DOHH2 (cell line): ENCODE results near the gene AEBP2.

Source experiments
- H3F3A ChIP-seq: fragments of 200-600 bp; sonication (generic), shearing (Covaris generic); 2 replicates; pipeline ENCODE4 v1.6.0; 2016; ENCODE audit warnings: antibody characterized with exemption, mild to moderate bottlenecking; ENCODE audit not compliant: control insufficient read depth, insufficient read depth
- H3K27ac ChIP-seq: fragments of 200-600 bp; sonication (generic); 2 replicates; pipeline ENCODE4 v1.5.1; 2014; ENCODE audit warnings: low read depth, mild to moderate bottlenecking, low read length, moderate library complexity
- H3K27me3 ChIP-seq: fragments of 200-600 bp; sonication (generic); 2 replicates; pipeline ENCODE4 v1.6.1; 2014; ENCODE audit warnings: mild to moderate bottlenecking, low read length, mixed read lengths; ENCODE audit not compliant: control insufficient read depth
- H3K36me3 ChIP-seq: fragments of 200-600 bp; sonication (generic); 2 replicates; pipeline ENCODE4 v1.6.1; 2014; ENCODE audit warnings: mild to moderate bottlenecking, low read length, moderate library complexity, mixed read lengths; ENCODE audit not compliant: control insufficient read depth
- H3K4me1 ChIP-seq: fragments of 200-600 bp; sonication (generic); 2 replicates; pipeline ENCODE4 v1.6.1; 2014; ENCODE audit warnings: mild to moderate bottlenecking, low read length, mixed read lengths; ENCODE audit not compliant: control insufficient read depth
- H3K4me2 ChIP-seq: fragments of 200-600 bp; sonication (generic); 2 replicates; pipeline ENCODE4 v1.6.0; 2014; ENCODE audit warnings: mild to moderate bottlenecking, low read length, moderate library complexity
- H3K4me3 ChIP-seq: fragments of 200-600 bp; sonication (generic); 2 replicates; pipeline ENCODE4 v1.5.1; 2014; ENCODE audit warnings: mild to moderate bottlenecking, low read length, mixed read lengths
- H3K79me2 ChIP-seq: fragments of 200-600 bp; sonication (generic); 2 replicates; pipeline ENCODE4 v1.6.1; 2014; ENCODE audit warnings: mild to moderate bottlenecking, low read length, mixed read lengths; ENCODE audit not compliant: control insufficient read depth
- H3K9me2 ChIP-seq: fragments of 200-600 bp; sonication (generic); replicated peaks from 2 replicates; pipeline ENCODE4 v1.6.1; 2014; ENCODE audit warnings: mild to moderate bottlenecking, low read length, mixed read lengths; ENCODE audit not compliant: control insufficient read depth
- H3K9me3 ChIP-seq: fragments of 200-600 bp; sonication (generic); 2 replicates; pipeline ENCODE4 v1.6.1; 2014; ENCODE audit warnings: antibody characterized with exemption, low read length, mixed read lengths; ENCODE audit not compliant: control insufficient read depth, insufficient read depth
- H4K20me1 ChIP-seq: fragments of 200-600 bp; sonication (generic); 2 replicates; pipeline ENCODE4 v1.6.0; 2014; ENCODE audit warnings: low read depth, mild to moderate bottlenecking, antibody characterized with exemption, low read length, moderate library complexity; ENCODE audit not compliant: control insufficient read depth, insufficient read depth
- EZH2phosphoT487 ChIP-seq: fragments of 200-600 bp; sonication (generic); IDR thresholded peaks from 2 replicates; pipeline ENCODE4 v1.6.1; 2017; ENCODE audit warnings: borderline replicate concordance, mild to moderate bottlenecking, antibody characterized with exemption, low read length, moderate library complexity, mixed read lengths
- TF ChIP-seq, protein P1 (sequence below): fragments of 200-600 bp; sonication (generic); IDR thresholded peaks from one replicate; pipeline ENCODE4 v1.5.1; 2014; ENCODE audit warnings: antibody characterized with exemption, mild to moderate bottlenecking, low read depth, low read length; ENCODE audit not compliant: poor library complexity, severe bottlenecking

The AEBP2 gene

DNA sequence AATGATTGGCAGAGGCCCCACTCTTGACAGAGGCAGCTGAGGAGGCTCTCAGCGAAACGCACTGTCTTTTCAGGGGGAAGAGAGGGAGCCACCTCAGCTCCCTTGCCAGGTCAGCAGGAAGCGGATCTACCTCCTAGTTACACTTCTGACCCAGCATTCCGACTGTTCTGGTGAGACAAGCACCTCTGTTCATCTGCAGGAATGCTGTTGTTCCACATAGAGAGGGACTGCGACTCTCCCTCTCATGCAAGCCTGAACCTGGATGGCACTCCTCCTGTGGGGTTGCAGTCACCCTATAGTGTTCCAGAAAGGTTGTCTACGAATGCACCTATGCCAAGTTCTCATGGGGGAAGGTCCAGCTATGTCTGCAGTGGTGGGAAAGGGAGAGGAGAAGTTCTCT, 37.1 kb upstream of the AEBP2 start:
- no peak for TF ChIP-seq EZH2phosphoT487
- TF ChIP-seq, protein P1, sequence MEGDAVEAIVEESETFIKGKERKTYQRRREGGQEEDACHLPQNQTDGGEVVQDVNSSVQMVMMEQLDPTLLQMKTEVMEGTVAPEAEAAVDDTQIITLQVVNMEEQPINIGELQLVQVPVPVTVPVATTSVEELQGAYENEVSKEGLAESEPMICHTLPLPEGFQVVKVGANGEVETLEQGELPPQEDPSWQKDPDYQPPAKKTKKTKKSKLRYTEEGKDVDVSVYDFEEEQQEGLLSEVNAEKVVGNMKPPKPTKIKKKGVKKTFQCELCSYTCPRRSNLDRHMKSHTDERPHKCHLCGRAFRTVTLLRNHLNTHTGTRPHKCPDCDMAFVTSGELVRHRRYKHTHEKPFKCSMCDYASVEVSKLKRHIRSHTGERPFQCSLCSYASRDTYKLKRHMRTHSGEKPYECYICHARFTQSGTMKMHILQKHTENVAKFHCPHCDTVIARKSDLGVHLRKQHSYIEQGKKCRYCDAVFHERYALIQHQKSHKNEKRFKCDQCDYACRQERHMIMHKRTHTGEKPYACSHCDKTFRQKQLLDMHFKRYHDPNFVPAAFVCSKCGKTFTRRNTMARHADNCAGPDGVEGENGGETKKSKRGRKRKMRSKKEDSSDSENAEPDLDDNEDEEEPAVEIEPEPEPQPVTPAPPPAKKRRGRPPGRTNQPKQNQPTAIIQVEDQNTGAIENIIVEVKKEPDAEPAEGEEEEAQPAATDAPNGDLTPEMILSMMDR = no peak
- H3K4me1 ChIP-seq = no peaks in the 10 kb centered on the region
- H3K9me2 ChIP-seq = no peaks in the 10 kb centered on the region

DNA sequence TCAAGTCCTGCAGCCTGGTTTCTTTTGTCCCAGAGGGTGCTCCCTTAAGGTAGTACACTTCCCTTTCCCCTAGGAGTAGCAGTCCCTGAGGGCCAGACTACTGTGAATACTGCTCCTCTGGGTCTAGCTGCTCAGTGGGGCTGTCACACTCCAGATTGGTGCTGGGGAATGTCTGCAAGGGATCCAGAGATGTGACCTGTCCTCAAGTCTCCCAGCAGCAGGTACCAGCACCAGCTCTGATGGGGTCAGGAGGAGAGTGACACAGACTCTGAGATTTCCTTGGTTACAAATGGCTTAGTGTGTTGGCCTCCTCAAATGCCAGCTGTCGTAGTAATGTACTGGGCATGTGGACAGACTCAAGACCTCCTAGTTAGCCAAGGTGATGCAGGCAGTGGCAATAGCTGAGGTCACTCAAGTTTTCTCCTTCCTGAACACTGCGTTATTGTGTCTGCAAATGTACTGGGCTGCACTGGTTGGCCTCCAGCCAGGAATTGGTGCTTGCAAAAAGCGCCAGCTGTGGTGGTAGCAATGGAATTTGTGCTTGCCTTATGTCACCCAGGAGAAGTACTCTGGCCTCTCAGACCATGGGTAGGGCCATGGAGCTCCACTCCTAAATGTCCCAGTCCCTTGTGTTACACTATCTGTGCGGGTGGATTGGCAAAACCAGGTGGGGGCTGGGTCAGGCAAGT, 36.4 kb upstream of the AEBP2 start:
- Histone ChIP-seq H3K4me3 (no peak overlapping the region), H3K79me2 (no peaks in the 10 kb centered on the region), H3K4me1 (no peaks in the 10 kb centered on the region), H3F3A (no peaks in the 10 kb centered on the region), H4K20me1 (no peaks in the 10 kb centered on the region), H3K27ac (no peak overlapping the region), H3K9me2 (no peaks in the 10 kb centered on the region), H3K36me3 (no peaks in the 10 kb centered on the region), H3K9me3 (no peaks in the 10 kb centered on the region), H3K4me2 (no peak overlapping the region), H3K27me3 (no peaks in the 10 kb centered on the region)
- TF ChIP-seq, protein P1 = no peak
- TF ChIP-seq EZH2phosphoT487 = no peak

More for the DNA sequence above, 37.1 kb upstream of the AEBP2 start:
- no peaks in the 10 kb centered on the region for H3K27me3 ChIP-seq
- H3K4me3 ChIP-seq = no peak overlapping the region
- H3K36me3 ChIP-seq = no peaks in the 10 kb centered on the region
- H3F3A ChIP-seq = no peaks in the 10 kb centered on the region
- H3K79me2 ChIP-seq = no peaks in the 10 kb centered on the region
- H3K27ac ChIP-seq = no peak overlapping the region
- no peaks in the 10 kb centered on the region for H3K9me3 ChIP-seq
- no peak overlapping the region for H3K4me2 ChIP-seq
- H4K20me1 ChIP-seq = no peaks in the 10 kb centered on the region

DNA sequence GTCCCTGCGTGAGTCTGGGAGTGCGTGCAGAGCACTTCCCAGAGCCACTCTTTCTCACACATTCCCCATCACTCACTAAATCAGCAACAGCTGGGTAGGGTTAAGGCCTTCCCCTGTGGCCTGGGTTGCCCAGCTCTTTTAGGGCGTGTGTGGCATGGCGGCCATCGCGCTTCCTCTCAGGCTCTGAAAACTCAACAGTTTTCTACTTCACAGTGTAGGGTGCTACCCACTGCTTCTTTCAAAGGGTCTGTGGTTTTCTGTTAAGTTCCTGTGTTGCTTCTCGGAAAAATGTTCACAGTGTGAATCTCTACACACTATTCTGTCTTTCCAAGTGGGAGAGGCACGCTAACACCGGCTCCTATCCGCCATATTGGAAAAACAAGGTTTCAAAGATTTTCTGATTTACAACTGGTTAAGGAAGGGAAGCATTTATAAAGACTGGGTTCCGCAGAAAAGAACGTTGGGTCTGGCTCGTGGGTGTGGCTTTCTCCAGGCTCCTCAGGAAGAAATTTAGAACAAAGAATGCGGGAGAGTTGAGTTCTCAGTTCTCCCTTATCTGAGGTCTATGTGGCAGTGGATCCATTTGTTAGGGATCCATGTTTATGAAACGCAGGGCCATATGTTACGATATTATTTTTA, 34.9 kb upstream of the AEBP2 start:
- no peak overlapping the region for H3K27ac ChIP-seq
- no peak for TF ChIP-seq EZH2phosphoT487
- TF ChIP-seq, protein P1 = no peak
- no peaks in the 10 kb centered on the region for H3K27me3 ChIP-seq

More for the DNA sequence above, 34.9 kb upstream of the AEBP2 start:
- no peaks in the 10 kb centered on the region for H3K4me1 ChIP-seq
- H3K4me3 ChIP-seq = no peak overlapping the region
- no peaks in the 10 kb centered on the region for H4K20me1 ChIP-seq
- H3F3A ChIP-seq = no peaks in the 10 kb centered on the region
- no peaks in the 10 kb centered on the region for H3K9me3 ChIP-seq
- no peaks in the 10 kb centered on the region for H3K9me2 ChIP-seq
- no peak overlapping the region for H3K4me2 ChIP-seq
- no peaks in the 10 kb centered on the region for H3K36me3 ChIP-seq
- no peaks in the 10 kb centered on the region for H3K79me2 ChIP-seq
